Adrenal gland (tissue), 5 donors: ENCODE results near the gene RAC3.

Experiments
- CTCF ChIP-seq, 6 experiments: fragments of 450-650 bp in 4 of 6; fragments of 200-600 bp in 2 of 6; sonication (generic) in 1 of 6; IDR thresholded peaks; 1 replicate in 5 of 6; 2 replicates in 1 of 6; pipeline versions ENCODE4 v1.5.1 to v1.8.0; 2016 to 2021; ENCODE audit warnings: antibody characterized with exemption in 6 of 6, mild to moderate bottlenecking in 2 of 6, moderate library complexity in 1 of 6
- POLR2A ChIP-seq, 2 donors: fragments of 450-650 bp; IDR thresholded peaks; one replicate each; pipeline ENCODE4 v1.6.1; 2017; ENCODE audit warnings: antibody characterized with exemption in 2 of 2, mild to moderate bottlenecking in 2 of 2, moderate library complexity in 1 of 2
- donor health status: DM: no; HTN: no; CAD: no.

GRCh38 chr17:81999976-82000802 lies 31.3 kb upstream of the RAC3 start:
- TF ChIP-seq CTCF (IDR thresholded peaks at IDR 0.05) (no peak), POLR2A (IDR thresholded peaks at IDR 0.05) (no peak)
